HG03159 (cell line): ENCODE results near the gene MAEL.
"Not testable (repeated sequence)": the region's sequence is repeated elsewhere in the genome, so short reads cannot be mapped to it uniquely, and the experiment has no call there.

Source experiments
- ATAC-seq: cut with Tn5 transposase; IDR thresholded peaks from one replicate; pipeline ENCODE4 v1.9.1; 2021; ENCODE audit warnings: mild to moderate bottlenecking, moderate library complexity; ENCODE audit not compliant: unreplicated experiment

Gene MAEL

DNA sequence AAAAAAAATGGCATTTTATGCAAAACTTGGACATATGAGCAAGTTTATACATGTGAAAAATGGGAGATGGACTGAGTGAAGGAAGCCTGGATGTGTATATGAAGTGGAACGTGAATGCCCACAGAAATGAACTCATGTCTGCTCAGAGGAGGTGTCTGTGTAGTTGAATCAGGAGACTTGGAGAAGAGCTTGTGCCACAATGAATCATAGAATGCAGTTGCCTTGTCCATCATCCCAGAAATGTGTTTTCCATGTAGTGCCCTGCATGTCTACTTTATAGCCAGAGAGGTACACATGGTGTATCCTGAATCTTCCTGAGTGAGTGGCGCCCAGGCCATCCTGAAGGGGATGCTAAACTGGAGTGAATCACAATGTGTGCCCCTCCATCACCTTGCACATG is 11.1 kb upstream of the MAEL start:
- no peak for ATAC-seq

GRCh38 chr1:166978821-166979220 is 10.3 kb upstream of the MAEL start:
- ATAC-seq = peak; percentile 53

DNA sequence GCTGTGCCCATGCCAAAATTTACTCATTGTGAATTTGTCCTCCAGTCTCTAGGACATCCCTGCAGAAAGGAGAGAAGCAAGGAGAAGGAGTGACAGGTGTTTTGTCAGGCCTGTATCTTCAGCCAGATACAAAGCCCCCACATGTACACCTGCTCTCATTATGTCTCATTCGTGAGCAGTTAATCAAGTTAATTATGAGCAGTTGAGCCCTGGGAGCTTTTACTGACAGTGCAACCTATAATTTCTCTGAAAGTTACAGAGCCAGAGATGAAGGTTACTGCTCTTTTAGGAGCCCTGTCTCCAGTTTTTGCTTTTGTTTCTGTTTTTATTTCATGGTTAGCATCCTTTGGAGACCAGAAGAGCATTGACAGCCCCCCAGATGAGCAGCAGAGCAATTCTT is 8.7 kb upstream of the MAEL start:
- ATAC-seq = no peak

DNA sequence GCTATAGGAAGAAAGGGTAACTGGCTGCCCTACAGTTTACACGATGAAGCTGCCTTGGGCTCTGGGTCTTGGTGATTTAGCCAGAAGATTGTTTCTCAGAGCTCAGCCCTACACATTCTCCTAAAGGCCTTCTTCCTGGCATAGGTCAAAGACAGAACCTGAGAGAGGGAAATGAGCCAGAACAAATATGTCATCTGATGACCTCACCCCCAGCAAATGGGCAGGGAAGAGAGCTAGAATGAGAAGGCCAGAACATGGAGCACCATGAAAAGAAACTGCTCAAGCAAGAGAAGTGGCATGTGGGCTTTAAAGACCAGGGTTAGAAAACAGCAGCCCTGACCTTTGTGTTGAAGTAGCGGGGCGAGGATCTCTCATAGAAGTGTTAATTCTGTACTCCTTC is 8.3 kb upstream of the MAEL start:
- ATAC-seq = no peak

- ATAC-seq = no peak
Observed at GRCh38 chr1:166981589-166981988, 7.5 kb upstream of the MAEL start.

DNA sequence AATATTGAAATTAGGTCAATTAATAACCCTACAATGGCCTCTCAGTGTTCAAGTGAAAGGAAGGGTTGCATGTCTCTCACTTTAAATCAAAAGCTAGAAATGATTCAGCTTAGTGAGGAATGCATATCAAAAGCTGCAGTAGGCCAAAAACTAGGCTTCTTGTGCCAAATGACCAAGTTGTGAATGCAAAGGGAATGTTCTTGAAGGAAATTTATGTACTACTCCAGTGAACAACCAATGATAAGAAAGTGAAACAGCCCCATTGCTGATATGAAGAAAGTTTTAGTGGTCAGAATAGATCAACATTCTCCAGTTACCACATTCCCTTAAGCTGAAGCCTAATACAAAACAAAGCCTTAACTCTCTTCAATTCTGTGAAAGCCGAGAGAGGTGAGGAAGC is 10.0 kb downstream of the MAEL start:
- ATAC-seq = peak; percentile 35

- ATAC-seq = peak; percentile 64
Observed at GRCh38 chr1:166999500-167000055, 10.5 kb downstream of the MAEL start.

- ATAC-seq = no peak
Observed at GRCh38 chr1:167000546-167000945, 11.5 kb downstream of the MAEL start.

GRCh38 chr1:167002354-167002753 is 13.3 kb downstream of the MAEL start:
- no peak for ATAC-seq

DNA sequence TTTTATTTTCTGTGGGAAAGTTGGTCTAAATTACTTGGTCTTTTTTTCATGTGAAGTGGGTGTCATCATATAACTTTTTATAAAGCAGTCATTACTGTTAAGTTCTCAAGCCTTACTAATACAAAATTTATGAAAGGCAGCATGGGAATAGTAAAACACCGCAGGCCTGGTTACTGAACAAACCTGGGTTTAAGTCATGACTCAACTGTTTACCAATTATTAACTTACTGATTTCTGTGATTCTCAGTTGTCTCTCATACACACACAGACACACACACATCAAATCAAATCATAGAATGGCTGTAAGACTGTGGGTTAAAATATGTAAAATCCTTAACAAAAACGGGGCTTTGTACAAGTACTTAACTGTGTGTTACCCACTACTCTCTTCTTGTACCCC is 14.6 kb downstream of the MAEL start:
- ATAC-seq = no peak

DNA sequence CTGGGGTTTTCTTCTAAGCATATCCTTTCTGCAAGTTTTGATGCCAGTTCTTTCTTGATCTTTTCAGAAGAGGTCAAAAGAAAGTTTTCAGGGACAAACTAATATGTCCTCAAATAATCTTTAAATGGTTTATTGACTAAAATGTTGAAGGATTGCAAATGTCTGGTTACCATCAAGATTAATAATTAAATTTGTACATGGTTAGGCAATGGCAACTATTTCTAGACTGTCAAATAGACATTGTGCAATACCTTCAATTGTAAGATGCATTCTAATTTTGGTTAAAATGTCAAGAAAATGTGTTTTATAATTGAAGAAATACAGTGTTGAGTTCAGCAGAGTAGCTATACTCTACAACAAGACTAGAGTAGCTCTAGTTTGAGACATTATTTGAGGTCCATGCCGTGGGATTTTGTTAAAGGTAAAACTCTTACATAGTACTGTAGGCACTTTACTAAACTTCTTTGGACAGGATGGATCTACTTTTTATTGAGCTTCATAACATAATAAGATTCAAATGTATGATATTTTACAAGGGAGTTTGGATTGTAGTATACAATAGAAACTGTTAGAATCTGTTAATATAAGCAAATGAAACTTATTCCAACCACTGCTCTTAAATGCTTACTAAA is 22.6 kb downstream of the MAEL start:
- no peak for ATAC-seq

DNA sequence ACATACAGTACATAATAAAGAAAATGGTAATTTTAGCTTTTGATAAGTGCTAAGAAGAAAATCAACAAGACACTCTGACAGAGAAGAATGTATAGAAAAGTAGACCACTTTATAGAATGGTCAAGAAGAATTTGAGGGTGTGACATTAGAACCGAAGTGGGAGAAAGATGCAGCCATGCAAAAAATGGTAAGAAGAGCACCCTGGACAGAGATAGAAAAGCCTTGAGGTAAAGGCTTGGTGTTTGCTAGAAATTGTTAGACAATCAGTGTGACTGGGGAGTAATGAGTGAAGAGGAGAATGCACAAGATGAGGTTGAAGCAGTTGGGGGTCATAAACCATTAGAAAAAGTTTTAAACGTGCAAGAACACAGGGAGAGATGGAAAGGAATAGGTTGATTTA is 23.5 kb downstream of the MAEL start:
- ATAC-seq = no peak

DNA sequence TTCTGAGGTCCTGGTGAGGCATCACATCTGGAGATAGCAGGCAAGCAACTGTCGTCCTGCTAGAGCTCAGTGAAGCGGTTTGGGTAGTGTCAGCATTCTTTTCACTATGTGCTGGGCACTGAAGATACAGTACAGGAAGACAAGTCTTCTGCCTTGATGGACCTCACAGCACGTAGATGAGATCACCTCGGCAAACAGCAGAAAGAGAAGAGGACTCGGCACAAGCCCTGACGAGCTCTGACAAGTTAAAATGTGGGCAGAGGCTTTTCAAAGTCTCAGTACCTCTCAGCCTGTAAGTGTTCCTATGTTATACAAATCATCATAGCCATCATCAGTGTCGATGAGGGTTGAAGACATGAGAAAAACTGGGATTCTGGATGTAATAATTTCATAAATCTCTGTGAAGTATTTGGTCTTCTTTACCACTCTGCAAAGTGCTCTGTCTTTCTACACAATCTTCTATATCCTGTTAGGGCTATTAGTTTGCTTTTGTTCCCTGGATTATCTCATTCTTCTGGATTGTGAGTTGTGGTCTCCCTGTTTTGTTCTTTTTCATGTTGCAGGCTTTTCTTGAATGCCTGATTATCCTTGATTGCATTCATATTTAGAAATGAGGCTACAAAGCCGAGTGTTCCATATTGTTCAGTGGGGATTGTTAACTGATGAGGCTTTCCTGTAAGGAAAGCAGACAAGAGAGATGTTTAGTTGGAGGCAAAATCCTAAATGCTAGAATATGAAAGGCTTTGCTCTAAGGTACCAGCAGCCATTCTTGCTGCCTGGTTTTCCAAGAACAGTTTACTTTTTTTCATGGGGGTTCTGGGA is 24.2 kb downstream of the MAEL start:
- no peak for ATAC-seq

DNA sequence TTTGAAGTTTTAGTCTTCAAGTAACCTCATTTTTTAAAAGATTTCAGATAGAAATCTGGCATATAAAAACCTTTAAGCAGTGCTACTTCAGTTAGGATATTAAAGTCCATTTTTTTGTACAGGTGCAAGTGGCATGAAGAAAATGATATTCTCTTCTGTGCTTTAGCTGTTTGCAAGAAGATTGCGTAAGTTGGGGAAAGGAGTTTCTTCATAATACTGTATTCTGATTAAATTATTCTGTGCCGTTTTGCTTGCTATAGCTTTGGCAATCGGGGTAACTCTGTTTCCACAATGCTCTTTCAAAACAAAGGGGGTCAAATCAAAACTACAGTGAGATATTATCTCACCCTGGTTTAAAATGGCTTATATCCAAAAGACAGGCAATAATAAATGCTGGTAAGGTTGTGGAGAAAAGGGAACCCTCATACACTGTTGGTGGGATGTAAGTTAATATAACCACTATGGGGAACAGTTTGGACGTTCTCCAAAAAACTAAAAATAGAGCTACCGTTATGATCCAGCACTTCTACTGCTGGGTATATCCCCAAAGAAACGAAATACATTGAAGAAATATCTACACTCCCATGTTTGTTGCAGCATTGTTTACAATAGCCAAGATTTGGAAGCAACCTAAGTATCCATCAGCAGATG is 27.1 kb downstream of the MAEL start:
- no peak for ATAC-seq

- peak; percentile 97 for ATAC-seq
Observed at GRCh38 chr1:167022384-167022783, 33.3 kb downstream of the MAEL start.

DNA sequence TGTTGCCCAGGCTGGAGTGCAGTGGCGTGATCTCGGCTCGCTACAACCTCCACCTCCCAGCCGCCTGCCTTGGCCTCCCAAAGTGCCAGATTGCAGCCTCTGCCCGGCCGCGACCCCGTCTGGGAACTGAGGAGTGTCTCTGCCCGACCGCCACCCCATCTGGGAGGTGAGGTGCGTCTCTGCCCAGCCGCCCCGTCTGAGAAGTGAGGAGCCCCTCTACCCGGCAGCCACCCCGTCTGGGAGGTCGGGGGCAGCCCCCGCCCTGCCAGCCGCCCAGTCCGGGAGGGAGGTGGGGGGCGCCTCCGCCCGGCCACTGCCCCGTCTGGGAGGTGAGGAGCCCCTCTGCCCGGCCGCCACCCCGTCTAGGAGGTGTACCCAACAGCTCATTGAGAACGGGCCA is 40.5 kb downstream of the MAEL start:
- not testable (repeated sequence) for ATAC-seq

GRCh38 chr1:167033646-167034045 is 44.6 kb downstream of the MAEL start:
- no peak for ATAC-seq

DNA sequence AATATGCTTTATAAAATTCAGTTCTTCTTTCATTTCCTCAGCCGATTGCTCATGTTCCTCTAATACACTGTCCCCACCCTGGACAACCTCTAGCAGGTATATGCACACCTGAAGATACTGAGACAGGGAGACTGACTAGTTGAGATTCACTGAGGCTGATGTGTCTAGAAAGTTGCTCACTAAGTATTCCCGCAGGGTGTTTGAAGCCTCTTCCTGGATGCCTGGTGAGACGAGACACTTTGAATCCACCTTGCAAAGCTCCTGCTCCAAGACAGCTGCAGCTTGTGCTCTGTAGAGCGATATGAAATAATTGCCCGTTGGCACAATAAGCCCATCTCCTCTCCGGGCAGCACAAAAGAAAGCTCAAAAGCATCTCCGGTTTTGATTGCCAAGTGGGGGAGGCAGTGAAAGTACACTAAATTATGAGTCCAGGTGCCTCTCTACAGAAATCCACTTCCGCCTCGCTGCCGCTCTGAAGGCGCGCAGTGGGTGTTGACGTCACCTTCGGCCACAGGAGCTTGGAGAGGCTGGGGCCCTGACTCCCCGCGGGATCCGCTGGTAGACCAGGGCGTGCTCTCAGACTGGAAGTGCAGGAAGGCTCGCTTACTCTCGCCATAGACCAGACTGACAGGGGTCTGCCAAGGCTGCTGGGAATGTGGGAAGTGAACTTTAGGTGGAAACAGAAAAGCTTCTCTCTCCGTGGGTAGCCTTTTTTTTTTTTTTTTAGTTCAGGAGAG is 54.8 kb downstream of the MAEL start:
- ATAC-seq = peak; percentile 98

DNA sequence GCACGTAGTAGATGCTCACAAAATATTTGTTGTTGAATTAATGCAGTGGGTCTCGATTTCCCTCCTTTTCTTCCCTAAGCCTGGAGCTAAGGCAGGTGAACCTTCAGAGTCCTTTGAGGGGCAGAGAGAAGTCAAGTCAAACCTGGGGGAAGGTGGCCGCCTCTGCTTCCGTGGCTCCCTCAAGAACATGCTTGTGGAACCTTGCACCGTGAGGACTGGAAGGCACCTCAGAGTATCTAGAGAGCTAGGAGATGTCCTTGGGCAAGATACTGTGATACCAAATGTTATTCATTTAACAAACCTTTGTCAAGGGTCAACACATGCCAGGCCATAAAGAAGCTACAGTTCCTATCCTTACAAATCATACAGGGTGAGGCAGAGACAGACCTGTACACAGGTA is 62.8 kb downstream of the MAEL start:
- no peak for ATAC-seq

DNA sequence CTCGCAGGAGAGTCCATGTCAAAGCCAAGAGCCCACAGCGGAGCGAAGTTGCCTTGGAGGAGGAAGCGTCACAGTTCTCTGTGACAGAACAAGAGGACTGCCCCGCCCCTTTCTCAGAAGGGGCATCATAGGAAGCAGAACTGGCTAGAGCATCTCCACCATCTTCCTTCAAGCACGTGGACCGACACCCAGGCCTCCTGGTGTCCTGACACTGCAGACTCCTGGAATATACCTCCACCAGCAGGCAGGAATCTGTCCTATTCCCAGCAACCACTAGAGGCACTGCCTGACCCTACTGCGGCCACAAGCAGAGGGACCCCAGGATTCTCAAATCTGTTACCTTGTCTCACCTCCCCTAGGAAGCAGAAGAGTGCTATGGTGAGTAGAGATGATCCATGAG is 63.3 kb downstream of the MAEL start:
- no peak for ATAC-seq

GRCh38 chr1:167054531-167054930 is 65.5 kb downstream of the MAEL start:
- no peak for ATAC-seq
